RWPE2 (cell line): ENCODE results near the gene LRBA.

Experiments
- ATAC-seq: fragments of 200-7000 bp; cut with Tn5 transposase; 3 replicates; pipeline ENCODE4 v1.9.1; 2021; ENCODE audit warnings: low read depth
- DNase-seq: peaks from one replicate; pipeline ENCODE4 v3.0.0-alpha.2; 2020; ENCODE audit warnings: low spot score
- H3K27ac ChIP-seq: fragments of 450-650 bp; 2 replicates; pipeline ENCODE4 v1.5.1; 2017; ENCODE audit warnings: mild to moderate bottlenecking; ENCODE audit not compliant: poor library complexity, severe bottlenecking
- H3K27me3 ChIP-seq: fragments of 250-450 bp; sonication (Bioruptor Pico); 2 replicates; pipeline ENCODE4 v1.5.1; 2021; ENCODE audit warnings: mild to moderate bottlenecking, moderate library complexity; ENCODE audit not compliant: insufficient read depth, poor library complexity, severe bottlenecking
- H3K36me3 ChIP-seq: fragments of 250-450 bp; sonication (Bioruptor Pico); 2 replicates; pipeline ENCODE4 v1.5.1; 2020; ENCODE audit warnings: low read depth, mild to moderate bottlenecking, moderate library complexity
- H3K4me1 ChIP-seq: fragments of 250-450 bp; sonication (Bioruptor Pico); 2 replicates; pipeline ENCODE4 v1.5.1; 2021; ENCODE audit warnings: mild to moderate bottlenecking, moderate library complexity; ENCODE audit not compliant: insufficient read depth, poor library complexity, severe bottlenecking
- H3K4me3 ChIP-seq: fragments of 250-450 bp; sonication (Bioruptor Pico); 2 replicates; pipeline ENCODE4 v1.5.1; 2021; ENCODE audit warnings: mild to moderate bottlenecking, moderate library complexity; ENCODE audit not compliant: severe bottlenecking
- H3K9me3 ChIP-seq: fragments of 250-450 bp; sonication (Bioruptor Pico); 2 replicates; pipeline ENCODE4 v1.5.1; 2021; ENCODE audit warnings: mild to moderate bottlenecking, moderate library complexity; ENCODE audit not compliant: severe bottlenecking
- TF ChIP-seq, protein P1 (sequence below): fragments of 450-650 bp; IDR thresholded peaks from one replicate; pipeline ENCODE4 v1.5.1; 2017; ENCODE audit warnings: mild to moderate bottlenecking, moderate library complexity; ENCODE audit not compliant: poor library complexity, severe bottlenecking

The LRBA gene

DNA sequence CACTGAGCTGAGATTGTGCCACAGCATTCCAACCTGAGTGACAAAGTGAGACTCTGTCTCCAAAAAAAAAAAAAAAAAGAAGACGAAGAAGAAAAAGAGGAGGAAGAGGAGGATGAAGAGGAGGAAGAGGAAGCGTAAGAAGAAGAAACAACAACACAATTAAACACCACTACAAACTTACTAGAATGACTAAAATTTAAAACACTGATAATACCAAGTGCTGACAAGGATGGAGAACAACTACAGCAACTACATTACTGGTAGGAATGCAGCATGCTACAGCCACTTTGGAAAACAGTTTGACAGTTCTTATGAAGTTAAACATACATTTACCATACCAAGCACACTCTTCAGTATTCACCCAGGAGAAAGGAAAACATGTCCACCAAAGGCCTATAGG, 24.1 kb downstream of the LRBA start:
- TF ChIP-seq, protein P1, sequence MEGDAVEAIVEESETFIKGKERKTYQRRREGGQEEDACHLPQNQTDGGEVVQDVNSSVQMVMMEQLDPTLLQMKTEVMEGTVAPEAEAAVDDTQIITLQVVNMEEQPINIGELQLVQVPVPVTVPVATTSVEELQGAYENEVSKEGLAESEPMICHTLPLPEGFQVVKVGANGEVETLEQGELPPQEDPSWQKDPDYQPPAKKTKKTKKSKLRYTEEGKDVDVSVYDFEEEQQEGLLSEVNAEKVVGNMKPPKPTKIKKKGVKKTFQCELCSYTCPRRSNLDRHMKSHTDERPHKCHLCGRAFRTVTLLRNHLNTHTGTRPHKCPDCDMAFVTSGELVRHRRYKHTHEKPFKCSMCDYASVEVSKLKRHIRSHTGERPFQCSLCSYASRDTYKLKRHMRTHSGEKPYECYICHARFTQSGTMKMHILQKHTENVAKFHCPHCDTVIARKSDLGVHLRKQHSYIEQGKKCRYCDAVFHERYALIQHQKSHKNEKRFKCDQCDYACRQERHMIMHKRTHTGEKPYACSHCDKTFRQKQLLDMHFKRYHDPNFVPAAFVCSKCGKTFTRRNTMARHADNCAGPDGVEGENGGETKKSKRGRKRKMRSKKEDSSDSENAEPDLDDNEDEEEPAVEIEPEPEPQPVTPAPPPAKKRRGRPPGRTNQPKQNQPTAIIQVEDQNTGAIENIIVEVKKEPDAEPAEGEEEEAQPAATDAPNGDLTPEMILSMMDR, result no peak
- no peak overlapping the region for H3K4me3 ChIP-seq
- H3K27ac ChIP-seq, result no peak overlapping the region
- no peak for DNase-seq
- ATAC-seq, result no peak
- H3K36me3 ChIP-seq, result no peaks in the 10 kb centered on the region
- H3K27me3 ChIP-seq, result no peaks in the 10 kb centered on the region
- no peaks in the 10 kb centered on the region for H3K4me1 ChIP-seq
- no peaks in the 10 kb centered on the region for H3K9me3 ChIP-seq

DNA sequence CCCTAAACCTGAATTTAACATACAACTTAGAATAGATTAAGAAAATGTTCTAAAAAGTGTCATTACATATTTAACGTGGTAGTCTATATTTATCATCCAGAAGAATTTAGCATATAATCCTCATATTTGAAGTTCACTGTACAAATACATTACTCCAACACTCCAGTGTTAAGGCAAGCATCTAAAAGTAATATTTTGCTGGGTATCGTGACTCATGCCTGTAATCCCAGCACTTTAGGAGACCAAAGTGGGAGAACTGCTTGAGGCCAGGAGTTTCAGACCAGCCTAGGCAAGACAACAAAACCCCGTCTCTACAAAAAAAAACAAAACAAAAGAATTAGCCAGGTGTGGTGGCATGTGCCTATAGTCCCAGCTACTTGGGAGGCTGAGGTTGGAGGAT, 24.8 kb downstream of the LRBA start:
- TF ChIP-seq, protein P1, result no peak
- Histone ChIP-seq H3K9me3 (no peaks in the 10 kb centered on the region), H3K4me1 (no peaks in the 10 kb centered on the region), H3K4me3 (no peak overlapping the region), H3K27ac (no peak overlapping the region), H3K27me3 (no peaks in the 10 kb centered on the region), H3K36me3 (no peaks in the 10 kb centered on the region)
- ATAC-seq (no peak), DNase-seq (no peak)

DNA sequence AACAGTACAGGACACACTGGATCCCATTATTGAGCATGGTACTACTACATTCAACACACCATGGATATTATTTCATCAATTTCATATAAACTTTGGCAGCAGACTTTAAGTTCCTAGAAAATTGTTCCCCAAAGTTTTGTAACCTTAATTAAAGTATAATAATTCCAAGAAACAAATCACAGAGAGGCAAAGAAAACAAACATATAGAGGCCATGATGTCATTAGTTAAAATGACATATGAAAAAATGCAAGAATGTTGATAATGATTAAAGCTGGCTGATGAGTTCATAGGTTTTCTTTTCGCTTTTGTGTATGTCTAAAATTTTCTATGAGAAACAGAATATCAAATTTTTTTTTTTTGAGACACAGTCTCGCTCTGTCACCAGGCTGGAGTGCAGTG, 26.8 kb downstream of the LRBA start:
- H3K36me3 ChIP-seq, result no peaks in the 10 kb centered on the region
- ATAC-seq (no peak), DNase-seq (no peak)
- H3K4me1 ChIP-seq, result no peaks in the 10 kb centered on the region
- TF ChIP-seq, protein P1, result no peak
- no peaks in the 10 kb centered on the region for H3K9me3 ChIP-seq
- no peak overlapping the region for H3K27ac ChIP-seq
- H3K4me3 ChIP-seq, result no peak overlapping the region
- H3K27me3 ChIP-seq, result no peaks in the 10 kb centered on the region

DNA sequence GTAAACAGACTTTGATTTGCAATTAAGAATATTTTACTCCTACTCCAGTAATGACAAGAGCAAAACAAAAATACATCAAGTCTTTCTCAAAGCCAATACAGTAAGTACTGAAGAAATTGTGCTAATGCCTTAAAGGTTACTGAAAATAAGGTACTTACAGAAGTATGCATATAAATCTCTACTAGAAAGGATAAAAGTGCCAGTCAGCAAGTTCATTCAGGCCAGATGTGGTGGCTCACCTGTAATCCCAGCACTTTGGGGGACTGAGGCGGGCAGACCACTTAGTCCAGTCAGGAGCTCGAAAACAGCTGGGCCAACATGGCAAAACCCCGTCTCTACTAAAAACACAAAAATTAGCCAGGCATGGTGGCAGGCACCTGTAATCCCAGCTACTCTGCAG, 27.9 kb downstream of the LRBA start:
- ATAC-seq (no peak), DNase-seq (no peak)
- TF ChIP-seq, protein P1, result no peak
- Histone ChIP-seq H3K9me3 (no peaks in the 10 kb centered on the region), H3K36me3 (no peaks in the 10 kb centered on the region), H3K27ac (no peak overlapping the region), H3K4me1 (no peaks in the 10 kb centered on the region), H3K27me3 (no peaks in the 10 kb centered on the region), H3K4me3 (no peak overlapping the region)

DNA sequence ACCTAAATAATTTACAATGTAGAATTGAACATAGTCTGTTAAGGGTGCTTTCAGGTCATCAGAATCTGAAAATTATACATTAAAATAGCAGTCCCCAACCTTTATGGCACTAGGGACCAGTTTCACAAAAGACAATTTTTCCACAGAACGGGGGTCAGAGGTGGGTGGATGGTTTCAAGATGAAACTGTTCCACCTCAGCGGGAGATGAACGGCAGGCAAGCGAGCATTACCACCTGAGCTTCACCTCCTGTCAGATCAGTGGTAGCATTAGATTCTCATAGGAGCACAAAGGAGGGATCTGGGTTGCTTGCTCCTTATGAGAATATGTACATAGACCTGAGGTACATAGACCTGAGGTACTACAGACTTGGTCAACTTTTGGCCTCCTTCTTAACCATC, 29.0 kb downstream of the LRBA start:
- Histone ChIP-seq H3K4me1 (no peaks in the 10 kb centered on the region), H3K4me3 (no peak overlapping the region), H3K36me3 (no peaks in the 10 kb centered on the region), H3K27me3 (no peaks in the 10 kb centered on the region), H3K9me3 (no peaks in the 10 kb centered on the region), H3K27ac (no peak overlapping the region)
- TF ChIP-seq, protein P1, result no peak
- DNase-seq, result no peak
- no peak for ATAC-seq
